Esophagus squamous epithelium (tissue), 5 donors: ENCODE results near the gene FKBP1B. TPM values are rescaled to one million over a fixed set of nuclear protein-coding genes. Genes with fewer than 3 reads are reported as not detected.

Experiments
- DNase-seq: peaks from one replicate; lab custom pipeline; 2025; lab: John Stamatoyannopoulos, UW
- H3K27ac ChIP-seq, 4 donors: fragments of 200-600 bp; sonication (generic); one replicate each; pipeline ENCODE4 v1.5.1; 2016 to 2019; ENCODE audit warnings: mild to moderate bottlenecking in 1 of 4
- H3K27me3 ChIP-seq, 4 donors: fragments of 200-600 bp; sonication (generic); 1 replicate in 3 of 4; 2 replicates in 1 of 4; pipeline versions ENCODE4 v1.5.1 to v1.6.0; 2017 to 2021; ENCODE audit warnings: antibody characterized with exemption in 1 of 4
- H3K36me3 ChIP-seq, 3 donors: fragments of 200-600 bp; sonication (generic); one replicate each; pipeline ENCODE4 v1.5.1; 2016 to 2019
- H3K4me1 ChIP-seq, 3 donors: fragments of 200-600 bp; sonication (generic); one replicate each; pipeline ENCODE4 v1.5.1; 2017 to 2019
- H3K4me3 ChIP-seq, 4 donors: fragments of 200-600 bp; sonication (generic); 1 replicate in 3 of 4; 2 replicates in 1 of 4; pipeline ENCODE4 v1.5.1; 2016 to 2019; ENCODE audit warnings: mild to moderate bottlenecking in 2 of 4, moderate library complexity in 1 of 4
- H3K9me3 ChIP-seq, 3 donors: fragments of 200-600 bp; sonication (generic); one replicate each; pipeline ENCODE4 v1.5.1; 2016 to 2019
- POLR2A ChIP-seq, 4 donors: fragments of 450-650 bp; IDR thresholded peaks; one replicate each; pipeline ENCODE4 v1.6.1; 2017; ENCODE audit warnings: antibody characterized with exemption in 4 of 4, mild to moderate bottlenecking in 4 of 4, moderate library complexity in 3 of 4
- WGBS, 2 donors: methylation state at CpG; one replicate each; pipeline ENCODE4 v1.1.5; 2018; 5-methylcytosine and 5-hydroxymethylcytosine counted together
- intact Hi-C: fragments of 100-400 bp; cut with DNase I; formaldehyde crosslinking; loops from one replicate; pipeline ENCODE4 v1.15.0; 2022
- total RNA-seq, 4 donors: library from RNA; depleted of rRNA; stranded (reverse); fragments of >200 nt; gene quantifications; one replicate each; pipeline ENCODE4 v1.1.0, GENCODE V29; 2016
- TF ChIP-seq, protein P1 (sequence below), 6 experiments: fragments of 450-650 bp in 4 of 6; fragments of 200-600 bp in 2 of 6; sonication (generic) in 2 of 6; IDR thresholded peaks; one replicate each; pipeline ENCODE4 v1.5.1; 2016 to 2019; ENCODE audit warnings: antibody characterized with exemption in 6 of 6, mild to moderate bottlenecking in 4 of 6, moderate library complexity in 4 of 6
- donor health status: DM: yes; HTN: yes; CAD: no.

The FKBP1B gene
- total RNA-seq, 4 donors from 2014 or later = 4.5 to 12.1 (median 8.3) TPM

DNA sequence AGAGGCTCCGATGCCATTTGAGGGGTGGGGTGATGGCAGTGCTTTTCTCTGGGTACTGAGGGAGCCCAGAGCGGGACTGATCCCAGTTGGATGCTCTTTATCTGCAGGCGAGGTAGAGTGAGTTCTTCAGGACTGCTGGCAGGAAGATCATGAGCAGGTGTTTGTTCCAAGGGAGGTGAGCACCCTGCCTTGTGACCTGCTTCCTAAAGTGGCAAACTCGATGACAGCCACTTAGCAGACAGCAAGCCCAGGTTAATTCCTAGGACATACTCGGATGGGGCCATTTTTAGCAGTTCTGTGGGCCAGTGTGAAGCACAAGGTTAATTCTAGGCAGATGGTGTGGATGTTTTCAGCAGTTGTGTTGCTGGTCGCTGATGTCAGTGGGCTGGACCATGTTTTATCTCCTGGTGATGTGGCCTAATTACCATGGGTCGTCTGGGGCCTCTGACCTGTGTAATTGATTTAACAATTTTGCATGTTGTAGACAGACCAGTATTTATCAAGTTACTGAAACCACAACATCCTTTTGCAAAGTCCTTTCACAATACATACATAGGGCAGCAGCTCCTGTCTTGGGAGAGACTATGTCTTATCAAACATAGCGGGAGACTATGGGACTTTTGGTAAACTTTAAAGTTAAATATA, 4.9 kb downstream of the FKBP1B start:
- DNase-seq = no peak
- intact Hi-C loops = no loop called here
- WGBS, 2 donors = 81 to 84% methylated on average over 5 to 6 of the region's 8 CpGs
- no peaks in the 10 kb centered on the region for H3K9me3 ChIP-seq
- H3K27ac ChIP-seq = no peak overlapping the region
- H3K4me3 ChIP-seq = no peak overlapping the region
- H3K4me1 ChIP-seq = peaks cover 0 to 13% (median 5%) of the 10 kb centered on the region in 3 donors
- no peak for TF ChIP-seq POLR2A (IDR thresholded peaks at IDR 0.05)
- TF ChIP-seq, protein P1, sequence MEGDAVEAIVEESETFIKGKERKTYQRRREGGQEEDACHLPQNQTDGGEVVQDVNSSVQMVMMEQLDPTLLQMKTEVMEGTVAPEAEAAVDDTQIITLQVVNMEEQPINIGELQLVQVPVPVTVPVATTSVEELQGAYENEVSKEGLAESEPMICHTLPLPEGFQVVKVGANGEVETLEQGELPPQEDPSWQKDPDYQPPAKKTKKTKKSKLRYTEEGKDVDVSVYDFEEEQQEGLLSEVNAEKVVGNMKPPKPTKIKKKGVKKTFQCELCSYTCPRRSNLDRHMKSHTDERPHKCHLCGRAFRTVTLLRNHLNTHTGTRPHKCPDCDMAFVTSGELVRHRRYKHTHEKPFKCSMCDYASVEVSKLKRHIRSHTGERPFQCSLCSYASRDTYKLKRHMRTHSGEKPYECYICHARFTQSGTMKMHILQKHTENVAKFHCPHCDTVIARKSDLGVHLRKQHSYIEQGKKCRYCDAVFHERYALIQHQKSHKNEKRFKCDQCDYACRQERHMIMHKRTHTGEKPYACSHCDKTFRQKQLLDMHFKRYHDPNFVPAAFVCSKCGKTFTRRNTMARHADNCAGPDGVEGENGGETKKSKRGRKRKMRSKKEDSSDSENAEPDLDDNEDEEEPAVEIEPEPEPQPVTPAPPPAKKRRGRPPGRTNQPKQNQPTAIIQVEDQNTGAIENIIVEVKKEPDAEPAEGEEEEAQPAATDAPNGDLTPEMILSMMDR (IDR thresholded peaks at IDR 0.05) = no peak
- H3K36me3 ChIP-seq = no peaks in the 10 kb centered on the region
- H3K27me3 ChIP-seq = no peaks in the 10 kb centered on the region

GRCh38 chr2:24055750-24056149, 6.2 kb downstream of the FKBP1B start:
- 89 to 98% methylated on average over 6 of the region's 6 CpGs for WGBS, 2 donors
- no peaks in the 10 kb centered on the region for H3K27me3 ChIP-seq
- H3K4me3 ChIP-seq = no peak overlapping the region
- H3K9me3 ChIP-seq = no peaks in the 10 kb centered on the region
- TF ChIP-seq, protein P1 (IDR thresholded peaks at IDR 0.05) = no peak
- no peak for TF ChIP-seq POLR2A (IDR thresholded peaks at IDR 0.05)
- no peak for DNase-seq
- intact Hi-C loops = no loop called here
- H3K27ac ChIP-seq = no peak overlapping the region
- peaks cover 0 to under 1% (median 0%) of the 10 kb centered on the region in 3 donors for H3K4me1 ChIP-seq
- no peaks in the 10 kb centered on the region for H3K36me3 ChIP-seq

DNA sequence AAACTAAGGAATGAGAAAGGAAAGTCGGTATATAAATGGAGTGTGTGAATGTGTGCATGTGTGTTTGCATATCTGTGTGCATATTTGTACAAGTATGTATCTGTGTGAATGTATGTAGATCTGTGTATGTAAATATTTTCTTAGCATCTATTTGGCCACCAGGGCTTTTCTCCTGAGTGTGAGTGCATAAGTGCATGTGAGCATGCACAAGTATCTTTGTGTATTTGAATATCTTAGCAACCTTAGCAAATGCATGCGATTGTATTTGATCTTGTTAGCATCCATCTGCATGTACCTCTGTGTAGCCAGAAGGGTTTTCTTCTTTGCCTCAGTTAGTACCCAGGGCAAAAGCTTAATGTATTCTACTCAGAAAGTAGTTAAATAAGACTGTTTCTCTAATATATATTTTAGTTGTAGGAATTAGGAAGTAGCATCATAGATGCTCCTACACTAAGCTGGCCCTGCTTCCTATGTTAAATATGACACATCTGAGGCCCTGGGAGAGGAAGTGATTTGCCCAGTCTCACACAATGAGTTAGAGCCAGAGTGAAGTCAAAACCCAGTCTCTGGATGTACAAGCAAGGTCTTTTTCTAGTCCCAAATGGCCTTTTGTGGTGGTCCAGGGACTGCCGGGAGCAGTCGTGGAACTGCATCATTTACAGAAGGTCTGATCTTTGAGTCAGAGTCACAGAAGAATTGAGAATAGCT, 9.2 kb downstream of the FKBP1B start:
- Histone ChIP-seq H3K4me3 (no peak overlapping the region), H3K27me3 (no peaks in the 10 kb centered on the region), H3K4me1 (no peaks in the 10 kb centered on the region), H3K27ac (no peak overlapping the region), H3K36me3 (peaks cover 0 to 15% (median 0%) of the 10 kb centered on the region in 3 donors), H3K9me3 (no peaks in the 10 kb centered on the region)
- TF ChIP-seq, protein P1 (IDR thresholded peaks at IDR 0.05) = no peak
- TF ChIP-seq POLR2A (IDR thresholded peaks at IDR 0.05) = no peak
- WGBS, 2 donors = 73 to 74% methylated on average over 3 to 4 of the region's 4 CpGs
- no peak for DNase-seq
- intact Hi-C loops = no loop called here

DNA sequence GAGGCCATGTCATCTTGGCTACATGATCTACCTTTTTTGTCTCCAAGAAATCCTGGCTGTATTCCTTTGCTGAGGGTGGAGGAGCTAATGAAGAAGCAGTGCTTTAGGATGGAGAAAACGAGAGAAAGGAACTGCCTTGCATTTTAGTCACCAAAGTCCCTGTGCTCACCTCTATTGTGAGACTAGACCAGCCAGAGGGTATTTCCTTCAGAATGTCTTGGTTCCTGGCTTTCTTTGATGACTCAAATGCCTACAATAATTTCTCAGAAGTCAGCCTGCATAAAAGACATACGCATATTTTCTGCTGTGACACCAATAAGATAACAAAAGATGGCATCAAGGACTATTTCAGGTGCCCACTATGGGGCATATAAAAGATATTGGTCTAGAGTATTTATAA, 15.8 kb downstream of the FKBP1B start:
- Histone ChIP-seq H3K27ac (no peak overlapping the region), H3K27me3 (no peaks in the 10 kb centered on the region), H3K9me3 (no peaks in the 10 kb centered on the region), H3K4me3 (no peak overlapping the region), H3K4me1 (no peaks in the 10 kb centered on the region), H3K36me3 (peaks cover 5 to 78% (median 9%) of the 10 kb centered on the region in 3 donors)
- DNase-seq = no peak
- WGBS, 2 donors = 57 to 75% methylated on average over 2 of the region's 2 CpGs
- intact Hi-C loops = no loop called here
- TF ChIP-seq POLR2A (IDR thresholded peaks at IDR 0.05) = no peak
- TF ChIP-seq, protein P1 (IDR thresholded peaks at IDR 0.05) = no peak

- H3K9me3 ChIP-seq = no peaks in the 10 kb centered on the region
- TF ChIP-seq POLR2A (IDR thresholded peaks at IDR 0.05) = no peak
- TF ChIP-seq, protein P1 (IDR thresholded peaks at IDR 0.05) = no peak
- H3K27ac ChIP-seq = no peak overlapping the region
- H3K4me3 ChIP-seq = no peak overlapping the region
- no peak for DNase-seq
- 89 to 96% methylated on average over 4 of the region's 4 CpGs for WGBS, 2 donors
- no peaks in the 10 kb centered on the region for H3K27me3 ChIP-seq
- intact Hi-C loops = loop anchor here (10.0 kb wide), 1 partner anchor 147 kb away; the partner anchor contains the start of gene ATAD2B
- peaks cover 5 to 67% (median 9%) of the 10 kb centered on the region in 3 donors for H3K36me3 ChIP-seq
- H3K4me1 ChIP-seq = peaks cover 5 to 26% (median 11%) of the 10 kb centered on the region in 3 donors
These were observed 22.7 kb downstream of the FKBP1B start for GRCh38 chr2:24072259-24072658.
